ENCODE results near the gene LONRF3.

LONRF3 gene

DNA sequence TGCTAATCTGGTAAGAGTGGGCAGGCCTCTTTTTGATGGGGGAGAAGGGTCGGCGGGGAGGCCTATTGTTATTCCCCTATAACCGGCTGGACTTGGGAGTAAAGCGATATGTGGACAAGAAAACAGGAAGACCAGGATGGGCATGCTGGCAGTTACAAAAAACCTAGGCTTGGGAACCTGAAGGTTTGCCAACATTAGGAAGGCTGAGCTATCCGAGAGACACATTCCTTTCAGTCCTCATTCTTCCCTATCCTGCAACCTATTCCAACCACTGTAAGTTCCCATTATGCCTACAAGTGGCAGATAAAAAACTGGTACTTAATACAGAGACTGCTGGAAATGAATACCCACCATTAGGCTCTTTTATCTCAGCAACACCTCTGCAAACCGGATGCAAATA lies 66.0 kb downstream of the LONRF3 start:
- DNase-seq: no peak

DNA sequence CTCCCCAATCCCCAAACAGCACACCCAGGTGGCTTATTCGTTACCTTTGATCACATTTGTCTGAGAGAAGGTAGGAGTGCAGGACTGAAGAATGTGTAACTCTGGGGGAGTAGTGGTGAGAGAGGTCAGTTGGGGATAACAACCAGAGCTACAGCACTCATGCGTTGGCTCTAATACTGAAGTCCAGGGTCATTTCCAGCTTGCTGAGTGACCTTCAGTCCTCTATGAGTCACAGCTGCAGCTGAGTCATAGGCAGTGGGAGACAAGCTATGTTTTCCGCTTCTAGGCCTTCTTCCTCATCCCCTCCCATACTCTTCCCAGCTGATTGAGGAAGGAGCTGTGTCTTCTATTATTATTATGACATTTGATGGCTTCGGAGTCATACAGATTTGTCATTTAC lies 66.8 kb downstream of the LONRF3 start:
- peak; percentile 11 for DNase-seq

DNA sequence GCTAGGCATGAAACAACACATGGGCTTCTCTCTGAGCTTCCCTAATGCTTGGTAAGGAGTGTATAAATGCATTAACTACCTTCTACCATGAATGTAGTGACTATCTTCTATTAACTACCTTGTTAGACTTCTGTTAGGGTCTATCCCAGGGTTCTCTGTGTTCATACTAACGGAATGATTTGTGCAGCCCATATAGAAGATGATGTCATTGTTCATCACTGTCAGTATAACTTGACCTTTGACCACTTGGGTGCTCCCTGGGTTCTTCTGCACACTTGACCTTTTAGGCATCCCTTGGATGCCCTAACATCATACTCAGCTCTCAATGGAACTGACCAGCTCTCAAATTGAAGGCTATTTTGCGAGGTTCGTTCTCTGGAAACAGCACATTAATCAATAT lies 67.6 kb downstream of the LONRF3 start:
- no peak for DNase-seq

DNA sequence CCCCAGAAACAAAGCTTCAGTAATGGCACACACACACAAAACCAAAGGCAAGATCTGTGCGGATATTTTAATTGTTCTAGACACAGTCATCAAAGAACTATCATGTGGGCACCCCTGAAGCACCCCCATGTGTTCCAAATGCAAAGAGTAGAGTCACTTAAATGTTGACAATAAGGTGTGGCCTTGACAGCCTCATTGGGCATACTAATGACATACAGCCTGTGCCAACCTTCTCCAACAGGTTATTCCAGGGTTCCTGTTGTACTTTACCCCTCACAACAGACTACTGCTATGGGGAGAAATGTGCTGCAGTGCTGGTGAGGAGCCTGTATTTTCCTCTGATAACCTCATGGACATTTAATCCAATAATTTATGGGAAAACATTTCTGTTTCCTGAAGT lies 68.6 kb downstream of the LONRF3 start:
- DNase-seq: no peak

GRCh38 chrX:119045884-119046283 lies 71.5 kb downstream of the LONRF3 start:
- no peak for DNase-seq

GRCh38 chrX:119055687-119056086 lies 81.3 kb downstream of the LONRF3 start:
- DNase-seq: no peak

DNA sequence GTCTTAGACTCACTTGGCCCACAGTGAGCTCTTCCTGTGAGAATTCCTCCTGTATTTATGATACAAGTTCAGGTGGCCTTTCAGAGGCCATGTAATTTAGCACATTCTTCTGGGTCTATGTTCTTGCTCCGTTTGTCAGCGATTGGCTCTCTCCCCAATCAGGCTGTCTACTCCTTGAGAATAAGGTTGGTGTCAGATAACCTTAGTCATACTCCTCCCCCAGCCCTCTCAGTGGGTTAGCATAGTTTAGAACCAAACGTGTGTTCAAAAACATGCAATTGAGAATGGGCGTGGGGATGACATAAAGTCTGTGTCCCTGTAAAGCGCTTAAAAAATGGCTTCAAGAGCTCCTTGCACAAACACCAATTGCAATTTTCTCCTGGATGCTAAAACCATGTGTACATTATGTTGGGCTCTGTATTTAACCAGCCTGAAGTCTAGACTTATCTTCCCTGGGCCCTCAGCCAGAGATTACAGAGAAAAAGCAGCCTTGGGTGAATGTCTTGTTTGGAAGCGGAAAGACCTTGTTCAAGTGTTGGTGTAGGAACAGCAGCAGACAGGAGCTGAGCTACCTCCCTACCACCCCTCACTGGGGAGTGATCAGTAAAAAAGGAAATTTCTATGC lies 88.4 kb downstream of the LONRF3 start:
- DNase-seq: no peak

- DNase-seq: no peak
These were observed 89.0 kb downstream of the LONRF3 start for GRCh38 chrX:119063428-119063827.

DNA sequence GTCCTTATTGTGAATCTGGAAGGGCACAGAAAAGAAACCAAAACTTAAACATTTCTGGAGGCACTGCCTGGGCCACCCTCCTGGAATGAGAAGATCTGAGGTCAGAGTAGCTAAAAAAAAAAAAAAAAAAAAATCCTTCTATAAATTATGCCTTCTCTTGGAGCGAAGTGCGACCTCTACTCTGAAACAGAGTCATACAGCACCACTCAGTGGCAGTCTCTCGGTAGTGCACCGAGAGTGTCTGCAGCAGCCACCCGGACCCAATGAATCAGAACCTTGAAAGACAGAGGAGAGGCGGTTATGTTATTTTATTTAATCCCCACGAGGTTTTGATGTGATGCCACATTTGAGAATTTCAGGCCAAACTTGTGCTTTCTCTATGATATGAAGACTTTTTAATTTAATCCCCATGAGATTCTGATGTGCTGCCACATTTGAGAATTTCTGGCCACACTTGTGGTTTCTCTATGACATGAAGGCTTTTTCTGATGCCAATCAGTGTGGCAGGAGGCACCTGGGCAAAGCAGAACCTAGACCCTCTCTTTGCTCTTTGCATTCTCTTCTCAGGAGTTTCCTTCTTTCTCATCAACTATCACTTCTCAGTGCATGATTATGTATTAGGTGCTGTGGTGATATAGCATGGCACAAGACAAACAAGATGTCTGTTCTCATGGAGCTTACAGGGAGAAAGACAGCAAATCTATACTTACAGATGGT lies 92.8 kb downstream of the LONRF3 start:
- no peak for DNase-seq
